PC-3 (cell line): ENCODE results near the gene ATP13A4.

ENCODE experiments used
- CTCF ChIP-seq: fragments of 300-600 bp; sonication (generic); conservative IDR thresholded peaks from 2 replicates; pipeline ENCODE4 v1.5.1; 2017; ENCODE audit warnings: antibody characterized with exemption, low read depth, mild to moderate bottlenecking, low read length
- EZH2 ChIP-seq: fragments of 300-600 bp; sonication (generic); IDR thresholded peaks from one replicate; pipeline ENCODE4 v1.6.1; 2017; ENCODE audit warnings: antibody characterized with exemption, mild to moderate bottlenecking, low read length; ENCODE audit not compliant: unreplicated experiment
- EZH2phosphoT487 ChIP-seq: fragments of 300-600 bp; sonication (generic); IDR thresholded peaks from 2 replicates; pipeline ENCODE4 v1.6.1; 2018; ENCODE audit warnings: mild to moderate bottlenecking, antibody characterized with exemption, low read length, borderline replicate concordance

- TF ChIP-seq CTCF (no peak), EZH2phosphoT487 (no peak), EZH2 (no peak)
These were observed 88.6 kb downstream of the ATP13A4 start for GRCh38 chr3:193465992-193466608.
